ENCODE results near the gene DVL2.
A peak's percentile ranks its signal among the peaks of the same experiment; 100 is the strongest.

DVL2 gene

DNA sequence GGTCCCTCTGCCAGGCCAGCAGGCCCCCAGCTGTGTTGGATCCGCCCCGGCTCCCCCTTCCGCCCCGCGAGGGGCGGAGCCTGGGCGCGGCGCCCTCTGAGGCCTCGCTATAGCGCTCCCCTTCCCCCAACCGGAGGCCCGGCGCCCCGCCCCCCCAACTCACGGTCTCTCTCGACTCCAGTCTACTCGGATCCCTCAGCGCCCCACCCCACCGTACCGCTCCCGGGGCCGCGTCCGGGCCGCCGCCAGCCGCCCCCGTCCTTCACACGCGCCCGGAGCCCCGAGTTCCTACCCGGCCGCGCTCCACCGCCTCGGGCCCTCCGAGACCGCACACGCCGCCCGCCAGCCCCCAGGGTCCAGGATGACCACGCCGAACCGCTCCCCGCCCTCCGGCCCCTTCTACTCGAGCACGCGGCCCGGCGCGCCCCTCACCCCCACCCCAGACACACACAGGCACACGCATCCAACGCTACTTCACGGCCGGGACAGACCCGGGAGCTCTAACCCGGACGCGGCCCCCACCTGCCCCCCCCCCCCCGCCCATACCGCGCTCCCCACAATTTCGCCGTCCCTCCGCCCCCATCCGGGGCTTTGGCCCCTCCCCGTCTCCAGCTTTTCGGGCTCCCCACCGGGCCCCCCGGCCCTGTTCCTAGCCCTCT, 3.6 kb upstream of the DVL2 start:
- peak; percentile 66 for DNase-seq (ENCODE audit: low read depth)

- no peak for DNase-seq (ENCODE audit: low read depth)
Observed at GRCh38 chr17:7237266-7237760, 3.0 kb upstream of the DVL2 start.

GRCh38 chr17:7236808-7237207, 2.5 kb upstream of the DVL2 start:
- no peak for DNase-seq (ENCODE audit: low read depth)

DNA sequence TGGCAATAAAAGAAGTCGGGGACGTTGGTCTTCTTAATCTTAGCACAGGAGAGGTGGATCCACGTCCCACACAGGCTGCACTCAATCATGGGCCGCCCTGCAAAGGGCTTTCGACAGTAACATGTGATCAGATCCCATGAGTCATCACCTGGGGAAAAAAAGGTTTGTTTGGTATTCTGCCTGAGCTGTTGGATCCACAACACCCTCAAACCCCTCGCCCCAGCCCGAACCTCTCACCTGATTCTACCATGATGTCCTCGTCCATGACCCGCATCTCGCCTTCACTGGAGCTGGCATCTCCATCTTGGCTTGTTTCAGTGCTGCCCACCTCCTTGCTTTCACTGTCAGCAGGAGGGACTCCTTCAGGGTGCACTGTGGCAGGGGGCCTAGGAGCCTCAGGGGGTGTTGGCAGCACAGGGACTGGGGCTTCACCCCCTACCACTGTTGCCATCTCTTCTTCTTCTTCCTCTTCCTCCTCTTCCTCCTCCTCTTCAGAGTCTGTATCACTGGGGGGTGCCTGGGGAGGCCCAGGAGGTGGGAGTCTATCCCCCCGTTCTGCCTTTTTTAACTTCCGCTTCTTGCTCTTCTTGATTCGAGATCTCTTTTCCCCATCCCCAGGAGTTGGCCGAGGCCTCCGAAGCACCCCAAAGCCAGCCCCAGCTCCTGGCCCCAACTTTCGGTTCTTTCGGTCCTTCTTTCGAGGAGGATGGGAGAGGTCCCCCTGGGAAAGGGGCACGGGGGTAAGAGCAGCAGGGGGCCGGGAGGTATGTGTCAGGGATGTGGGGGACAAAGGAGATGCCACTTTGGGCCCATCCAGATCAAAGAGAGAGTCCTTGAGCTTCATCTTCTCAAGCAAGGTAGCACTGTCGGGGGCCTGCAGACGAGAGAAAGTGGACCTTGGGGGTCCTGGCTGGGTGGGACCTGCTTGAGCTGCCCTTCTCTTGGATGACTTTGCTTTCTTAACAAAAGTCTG, 1.7 kb upstream of the DVL2 start:
- DNase-seq (ENCODE audit: low read depth), result no peak

- DNase-seq (ENCODE audit: low read depth), result no peak
Observed at GRCh38 chr17:7233701-7234082, 625 bp downstream of the DVL2 start.

DNA sequence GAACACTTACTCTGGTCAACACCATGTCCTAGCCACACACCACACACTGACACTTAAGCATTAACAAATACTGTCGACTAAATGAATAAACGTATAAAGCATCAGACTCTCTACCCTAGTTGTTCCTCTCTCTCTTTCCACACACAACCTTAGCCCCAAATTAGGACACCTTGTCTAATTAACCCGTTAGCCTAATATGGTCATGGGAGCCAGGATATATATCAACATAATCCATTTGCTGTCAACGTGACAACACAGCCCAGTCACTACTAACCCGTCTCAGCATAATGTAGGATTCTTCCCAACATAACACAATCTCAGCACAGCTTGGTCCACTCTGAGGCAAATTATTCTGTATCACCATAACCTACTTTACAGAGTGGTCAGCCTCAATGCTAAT, 2.2 kb downstream of the DVL2 start:
- DNase-seq (ENCODE audit: low read depth), result no peak

- DNase-seq (ENCODE audit: low read depth), result no peak
Observed at GRCh38 chr17:7229504-7229903, 4.8 kb downstream of the DVL2 start.

DNA sequence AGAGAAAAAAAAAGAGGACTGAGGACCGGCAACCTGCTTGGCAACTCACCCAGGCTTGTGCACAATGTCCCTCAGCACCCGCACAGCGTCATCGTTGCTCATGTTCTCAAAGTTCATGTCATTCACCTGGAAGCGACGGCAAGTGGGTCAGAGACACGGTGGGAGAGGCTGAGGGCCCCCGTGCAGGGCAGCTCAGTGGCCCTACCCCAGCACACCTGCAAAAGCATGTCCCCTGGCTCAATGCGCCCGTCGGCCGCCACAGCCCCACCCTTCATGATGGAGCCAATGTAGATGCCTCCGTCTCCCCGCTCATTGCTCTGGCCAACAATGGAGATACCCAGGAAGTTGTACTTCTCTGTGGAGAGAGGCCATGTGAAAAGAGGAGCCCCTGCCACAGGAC, 5.4 kb downstream of the DVL2 start:
- DNase-seq (ENCODE audit: low read depth), result no peak

- no peak for DNase-seq (ENCODE audit: low read depth)
Observed at GRCh38 chr17:7226721-7227710, 7.3 kb downstream of the DVL2 start.

- no peak for DNase-seq (ENCODE audit: low read depth)
Observed at GRCh38 chr17:7225711-7226331, 8.5 kb downstream of the DVL2 start.

DNA sequence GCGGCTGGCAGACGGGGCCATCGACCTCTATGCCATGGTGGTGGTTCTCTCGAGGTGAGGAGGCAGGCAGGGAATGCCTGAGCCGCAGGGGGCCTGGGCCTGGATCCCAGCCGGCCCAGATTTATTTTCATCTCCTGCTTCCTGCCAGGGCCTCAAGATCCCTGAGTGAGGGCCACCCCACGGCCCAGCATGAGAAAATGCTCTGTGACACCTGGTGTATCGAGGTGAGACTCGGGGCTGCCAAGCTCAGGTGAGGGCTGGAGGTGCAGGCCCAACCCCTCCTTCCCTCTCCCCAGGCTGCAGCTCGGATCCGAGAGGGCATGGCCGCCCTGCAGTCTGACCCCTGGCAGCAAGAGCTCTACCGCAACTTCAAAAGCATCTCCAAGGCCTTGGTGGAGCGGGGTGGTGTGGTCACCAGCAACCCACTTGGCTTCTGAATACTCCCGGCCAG, 9.6 kb downstream of the DVL2 start:
- DNase-seq (ENCODE audit: low read depth), result no peak

GRCh38 chr17:7224110-7224509, 10.2 kb downstream of the DVL2 start:
- DNase-seq (ENCODE audit: low read depth), result no peak

- no peak for DNase-seq (ENCODE audit: low read depth)
Observed at GRCh38 chr17:7223375-7223774, 10.9 kb downstream of the DVL2 start.

DNA sequence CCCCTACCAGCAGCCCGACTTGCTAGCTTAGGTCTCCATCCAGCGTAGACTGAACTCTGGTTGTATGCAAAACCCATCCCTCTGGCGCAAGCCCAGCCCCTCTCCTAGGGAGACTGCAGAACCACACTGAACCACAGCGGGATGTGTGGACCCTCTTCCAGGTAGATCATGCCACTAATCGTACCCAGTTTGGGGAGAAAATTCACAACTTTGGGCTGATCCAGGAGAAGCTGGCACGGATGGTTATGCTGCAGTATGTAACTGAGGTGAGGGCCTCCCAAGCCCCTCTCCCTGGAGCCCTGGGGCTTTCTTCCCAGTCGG, 11.4 kb downstream of the DVL2 start:
- no peak for DNase-seq (ENCODE audit: low read depth)

GRCh38 chr17:7222093-7222971, 12.0 kb downstream of the DVL2 start:
- DNase-seq (ENCODE audit: low read depth), result no peak

DNA sequence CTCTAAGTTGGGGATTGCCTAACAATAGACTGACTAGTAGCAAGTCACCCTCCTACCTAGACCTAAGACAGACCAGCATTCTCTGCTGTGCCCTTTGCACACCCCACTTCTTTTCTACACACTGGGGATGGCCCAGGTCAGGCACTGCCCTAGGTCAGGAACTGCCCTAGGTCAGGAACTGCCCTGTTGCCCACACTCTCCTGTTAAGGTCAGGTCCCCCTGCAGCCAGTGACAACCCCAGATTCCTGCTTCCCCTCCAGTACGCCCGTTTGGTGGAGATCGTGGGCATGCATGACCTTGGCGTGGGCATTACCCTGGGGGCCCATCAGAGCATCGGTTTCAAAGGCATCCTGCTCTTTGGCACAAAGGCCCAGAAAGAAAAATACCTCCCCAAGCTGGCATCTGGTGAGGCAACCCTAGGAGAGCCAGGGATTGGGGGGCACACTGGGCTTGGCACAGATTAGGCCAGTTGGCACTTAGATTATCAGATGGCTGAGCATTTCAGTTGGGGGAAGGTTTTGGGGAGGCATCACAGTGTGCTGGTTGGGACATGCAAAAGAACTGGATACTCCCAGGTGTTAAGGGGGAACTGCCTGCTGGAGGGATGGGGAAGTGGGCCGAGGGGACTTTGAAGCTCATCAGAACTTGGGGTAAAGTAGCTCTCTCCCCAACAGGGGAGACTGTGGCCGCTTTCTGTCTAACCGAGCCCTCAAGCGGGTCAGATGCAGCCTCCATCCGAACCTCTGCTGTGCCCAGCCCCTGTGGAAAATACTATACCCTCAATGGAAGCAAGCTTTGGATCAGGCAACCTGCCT, 12.8 kb downstream of the DVL2 start:
- DNase-seq (ENCODE audit: low read depth), result no peak

GRCh38 chr17:7220593-7221277, 13.6 kb downstream of the DVL2 start:
- DNase-seq (ENCODE audit: low read depth), result peak; percentile 43

- peak; percentile 60 for DNase-seq (ENCODE audit: low read depth)
Observed at GRCh38 chr17:7219812-7220592, 14.3 kb downstream of the DVL2 start, which contains the start of the genes ACADVL and DLG4. Gene ACADVL, plus strand, starts transcription at chr17:7219938. Its CDS starts 47 bp downstream, at chr17:7219985. Gene DLG4, minus strand, starts transcription at chr17:7219836.
